K562 (cell line): ENCODE measurements around the gene ENPP6. TPM values are rescaled to one million over a fixed set of nuclear protein-coding genes. Genes with fewer than 3 reads are reported as not detected.

Source experiments
- ATAC-seq: fragments of 200-7000 bp; cut with Tn5 transposase; 3 replicates; pipeline ENCODE4 v1.9.1; 2020; ENCODE audit warnings: moderate library complexity
- BruUV-seq: library from RNA; stranded (reverse); fragments of 400-500 nt; replicated peaks from 2 replicates; lab custom pipeline; 2021; lab: Mats Ljungman, UMichigan
- CTCF ChIA-PET: fragments of 300-600 bp; formaldehyde crosslinking; extraction: SDS; loops from one replicate; lab custom pipeline; 2021; ENCODE audit warnings: low intra/inter-chr PET ratio; lab: Yijun Ruan, JAX
- POLR2A ChIA-PET: fragments of 300-600, 350-650 bp; sonication (Branson Sonifier 250); formaldehyde crosslinking; extraction: SDS; loops from one replicate; lab custom pipeline; 2021; ENCODE audit warnings: antibody characterized with exemption, inconsistent platforms; lab: Yijun Ruan, JAX
- DNase-seq, 4 experiments: peaks; one replicate each; pipeline versions ENCODE4 v3.0.0 to v3.0.0-alpha.2; 2011 to 2018; ENCODE audit warnings: low spot score in 3 of 4, mixed read lengths in 3 of 4; ENCODE audit errors: extremely low read depth in 1 of 4
- FAIRE-seq: peaks from 2 replicates; lab custom pipeline; 2011; peaks lifted over from hg19 to GRCh38; lab: Jason Lieb, UNC
- H2AFZ ChIP-seq: 2 replicates; pipeline ENCODE4 v1.6.0; 2011; ENCODE audit warnings: low read depth, low read length, control low read depth, inconsistent platforms
- H3K27ac ChIP-seq: fragments of 200-600 bp; 3 replicates; pipeline ENCODE4 v1.8.0; 2011; ENCODE audit warnings: low read depth, mild to moderate bottlenecking, control low read depth, inconsistent platforms, low read length, moderate library complexity, mixed read lengths; ENCODE audit errors: extremely low read depth
- H3K27me3 ChIP-seq, 2 experiments: fragments of 300-600 bp in 1 of 2; 2 replicates in 1 of 2; 3 replicates in 1 of 2; pipeline versions ENCODE4 v1.6.0 to v1.8.0; 2011; ENCODE audit warnings: inconsistent platforms in 2 of 2, low read length in 2 of 2, mild to moderate bottlenecking in 1 of 2, mixed read lengths in 1 of 2, moderate library complexity in 1 of 2; ENCODE audit not compliant: control insufficient read depth in 2 of 2, insufficient read depth in 2 of 2
- H3K36me3 ChIP-seq: fragments of 300-600 bp; 3 replicates; pipeline ENCODE4 v1.8.0; 2011; ENCODE audit warnings: mild to moderate bottlenecking, low read length, inconsistent platforms; ENCODE audit not compliant: control insufficient read depth, insufficient read depth
- H3K4me1 ChIP-seq, 2 experiments: fragments of 200-600 bp in 1 of 2; replicated peaks in 1 of 2; 2 replicates in 1 of 2; 3 replicates in 1 of 2; pipeline versions ENCODE4 v1.5.1 to v1.8.0; 2011; ENCODE audit warnings: inconsistent platforms in 2 of 2, low read length in 2 of 2, mild to moderate bottlenecking in 1 of 2, mixed read lengths in 1 of 2, moderate library complexity in 1 of 2; ENCODE audit not compliant: control insufficient read depth in 2 of 2, insufficient read depth in 2 of 2
- H3K4me2 ChIP-seq: 2 replicates; pipeline ENCODE4 v1.6.1; 2011; ENCODE audit warnings: low read length, control low read depth, inconsistent platforms, mixed read lengths; ENCODE audit not compliant: insufficient read depth
- H3K4me3 ChIP-seq: fragments of 200-600 bp; sonication (generic), shearing (Covaris generic); 2 replicates; pipeline ENCODE4 v1.5.1; 2016; ENCODE audit warnings: control low read depth, inconsistent platforms
- H3K79me2 ChIP-seq: fragments of 200-600 bp; 3 replicates; pipeline ENCODE4 v1.8.0; 2011; ENCODE audit warnings: low read length, inconsistent platforms; ENCODE audit not compliant: control insufficient read depth, insufficient read depth
- H3K9ac ChIP-seq, 2 experiments: 2 replicates each; pipeline versions ENCODE4 v1.6.0 to v1.6.1; 2011; ENCODE audit warnings: low read depth in 2 of 2, low read length in 2 of 2, control low read depth in 1 of 2, inconsistent platforms in 1 of 2, mild to moderate bottlenecking in 1 of 2, mixed read lengths in 1 of 2; ENCODE audit not compliant: insufficient read depth in 1 of 2
- H3K9me1 ChIP-seq: one replicate; pipeline ENCODE4 v1.6.0; 2011; ENCODE audit warnings: inconsistent platforms, mild to moderate bottlenecking, low read length, moderate library complexity; ENCODE audit not compliant: control insufficient read depth, insufficient read depth
- H3K9me3 ChIP-seq: replicated peaks from 2 replicates; pipeline ENCODE4 v1.5.1; 2011; ENCODE audit warnings: low read depth, low read length, inconsistent platforms; ENCODE audit not compliant: control insufficient read depth, insufficient read depth
- H4K20me1 ChIP-seq: replicated peaks from 2 replicates; pipeline ENCODE4 v1.6.1; 2011; ENCODE audit warnings: low read length, inconsistent platforms, mixed read lengths; ENCODE audit not compliant: control insufficient read depth, insufficient read depth
- CBFA2T3 ChIP-seq: fragments of 450-650 bp; IDR thresholded peaks from 2 replicates; pipeline ENCODE4 v1.6.1; 2017
- CHD1 ChIP-seq: fragments of 200-600 bp; sonication (generic); IDR thresholded peaks from one replicate; pipeline ENCODE4 v1.6.1; 2012; ENCODE audit warnings: mild to moderate bottlenecking, moderate library complexity, low read length, inconsistent platforms
- COPS2 ChIP-seq: fragments of 450-650 bp; conservative IDR thresholded peaks from 2 replicates; pipeline ENCODE4 v1.6.1; 2016; ENCODE audit warnings: mild to moderate bottlenecking, moderate library complexity
- NFXL1 ChIP-seq: fragments of 450-650 bp; formaldehyde crosslinking; IDR thresholded peaks from 2 replicates; pipeline ENCODE4 v1.4.0; 2021; ENCODE audit warnings: mild to moderate bottlenecking
- RBM25 ChIP-seq: fragments of 200-400 bp; formaldehyde crosslinking; IDR thresholded peaks from 2 replicates; pipeline ENCODE4 v1.6.1; 2018; ENCODE audit warnings: low read length, low read depth, moderate library complexity; ENCODE audit not compliant: severe bottlenecking
- TSC22D4 ChIP-seq: fragments of 450-650 bp; IDR thresholded peaks from 2 replicates; pipeline ENCODE4 v1.6.1; 2016; ENCODE audit warnings: missing genetic modification characterization, missing biosample characterization, control low read depth
- ZNF175 ChIP-seq: fragments of 200-800 bp; sonication (Bioruptor generic); IDR thresholded peaks from 2 replicates; pipeline ENCODE4 v1.6.1; 2016; ENCODE audit warnings: low read depth, mild to moderate bottlenecking, missing genetic modification characterization, missing compliant biosample characterization
- ZNF239 ChIP-seq: fragments of 250-450 bp; sonication (Bioruptor Pico); IDR thresholded peaks from 2 replicates; pipeline ENCODE4 v1.4.0; 2020; ENCODE audit warnings: mild to moderate bottlenecking
- ZNF445 ChIP-seq: fragments of 250-450 bp; sonication (Bioruptor Pico); IDR thresholded peaks from 2 replicates; pipeline ENCODE4 v1.4.0; 2020; ENCODE audit warnings: low read depth, mild to moderate bottlenecking, moderate library complexity
- ZNF551 ChIP-seq: fragments of 250-450 bp; sonication (Bioruptor Pico); IDR thresholded peaks from 2 replicates; pipeline ENCODE4 v1.5.0; 2021; ENCODE audit warnings: mild to moderate bottlenecking, moderate library complexity
- ZNF668 ChIP-seq: fragments of 250-450 bp; sonication (Bioruptor Pico); IDR thresholded peaks from 2 replicates; pipeline ENCODE4 v1.8.0; 2022; ENCODE audit warnings: mild to moderate bottlenecking, inconsistent platforms
- ZNF785 ChIP-seq: fragments of 250-450 bp; sonication (Bioruptor Pico); IDR thresholded peaks from 2 replicates; pipeline ENCODE4 v1.4.0; 2020; ENCODE audit warnings: mild to moderate bottlenecking
- WGBS: fragments of 100-300 bp; shearing (Covaris generic); methylation state at CpG from one replicate; pipeline ENCODE4 v1.1.6; 2016; ENCODE audit warnings: low coverage, mixed read lengths; ENCODE audit not compliant: insufficient coverage; ENCODE audit errors: missing lambda C conversion rate; 5-methylcytosine and 5-hydroxymethylcytosine counted together
- in situ Hi-C: fragments of 300-500 bp; cut with MboI; formaldehyde crosslinking; loops from 4 replicates; pipeline ENCODE4 v1.15.0; 2018; ENCODE audit warnings: inconsistent platforms, mixed read lengths
- intact Hi-C: fragments of 100-400 bp; cut with micrococcal nuclease; formaldehyde crosslinking; loops from 2 replicates; pipeline ENCODE4 v1.14.2; 2022
- polyA plus RNA-seq, 8 experiments: library from polyadenylated mRNA; depleted of rRNA in 4 of 8; stranded (reverse) in 5 of 8; unstranded in 3 of 8; fragments of >200 nt; fragmentation: Nextera tagmentation in 2 of 8; fragmentation: Illumina TruSeq in 1 of 8; extraction: Ambion mirVana in 2 of 8; extraction: Trizol in 1 of 8; gene quantifications; 2 replicates each; pipeline versions ENCODE4 v1.2.1 to v1.2.3, GENCODE V29; 2011 to 2014; ENCODE audit warnings: inconsistent platforms in 1 of 8, missing spikeins in 1 of 8
- total RNA-seq, 7 experiments: library from RNA; depleted of rRNA in 6 of 7; stranded (reverse); fragments of >200 nt in 6 of 7; fragmentation: Illumina TruSeq in 2 of 7; extraction: Trizol in 2 of 7; gene quantifications; 2 replicates each; pipeline versions ENCODE4 v1.2.1 to v1.2.3, GENCODE V29; 2011 to 2021; ENCODE audit warnings: low replicate concordance in 1 of 7
- TF ChIP-seq, protein P1 (sequence below): fragments of 250-450 bp; sonication (Bioruptor Pico); IDR thresholded peaks from 2 replicates; pipeline ENCODE4 v1.8.0; 2022; ENCODE audit warnings: moderate library complexity, mild to moderate bottlenecking, inconsistent platforms
- TF ChIP-seq, protein P2 (sequence below): fragments of 250-450 bp; sonication (Bioruptor Pico); IDR thresholded peaks from 2 replicates; pipeline ENCODE4 v1.5.0; 2021

Gene ENPP6
- total and polyA plus RNA-seq, 9 of the 15 experiments (the other 6 are each of a cell fraction or from before 2014, with no cell fraction given): 0.29 TPM; not detected in 8

DNA sequence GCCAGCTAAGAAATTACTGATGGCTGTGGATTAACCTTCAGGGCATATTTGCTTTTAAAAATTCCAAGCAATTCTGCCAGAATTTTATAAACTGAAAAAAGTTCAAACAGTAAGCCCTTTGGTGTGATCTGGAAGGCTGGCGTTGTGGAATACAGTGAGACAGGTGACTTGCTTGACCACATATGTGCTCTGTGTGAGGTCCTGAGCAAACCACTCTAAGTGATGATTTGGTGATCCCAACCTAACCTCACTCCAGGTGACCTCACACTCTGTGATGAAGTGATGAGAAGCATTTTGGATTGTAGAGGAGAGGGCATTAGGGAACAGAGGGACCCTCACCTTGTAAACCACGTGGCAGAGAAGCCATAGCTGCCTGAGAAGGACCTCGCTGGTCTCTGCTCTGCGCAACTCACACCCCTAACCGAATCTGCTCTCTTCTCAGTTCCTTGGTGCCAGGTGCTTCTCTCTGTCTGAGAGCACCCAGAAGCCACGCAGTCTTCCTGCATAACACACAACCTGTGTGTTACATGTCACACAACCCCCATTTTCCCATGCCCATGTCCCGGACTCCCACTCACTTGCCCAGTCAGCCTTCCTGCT is 106.3 kb downstream of the ENPP6 start (continued):
- TF ChIP-seq ZNF551 (CRISPR knock-in tag) (no peak), ZNF175 (no peak), NFXL1 (CRISPR knock-in tag) (no peak), ZNF445 (CRISPR knock-in tag) (no peak), ZNF239 (CRISPR knock-in tag) (no peak), COPS2 (no peak), ZNF785 (CRISPR knock-in tag) (no peak)
- TF ChIP-seq, protein P1, sequence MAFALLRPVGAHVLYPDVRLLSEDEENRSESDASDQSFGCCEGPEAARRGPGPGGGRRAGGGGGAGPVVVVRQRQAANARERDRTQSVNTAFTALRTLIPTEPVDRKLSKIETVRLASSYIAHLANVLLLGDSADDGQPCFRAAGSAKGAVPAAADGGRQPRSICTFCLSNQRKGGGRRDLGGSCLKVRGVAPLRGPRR (CRISPR knock-in tag): no peak
- TF ChIP-seq, protein P2, sequence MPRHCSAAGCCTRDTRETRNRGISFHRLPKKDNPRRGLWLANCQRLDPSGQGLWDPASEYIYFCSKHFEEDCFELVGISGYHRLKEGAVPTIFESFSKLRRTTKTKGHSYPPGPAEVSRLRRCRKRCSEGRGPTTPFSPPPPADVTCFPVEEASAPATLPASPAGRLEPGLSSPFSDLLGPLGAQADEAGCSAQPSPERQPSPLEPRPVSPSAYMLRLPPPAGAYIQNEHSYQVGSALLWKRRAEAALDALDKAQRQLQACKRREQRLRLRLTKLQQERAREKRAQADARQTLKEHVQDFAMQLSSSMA (CRISPR knock-in tag): no peak
- TF ChIP-seq, all 486 proteins: peak for 0

DNA sequence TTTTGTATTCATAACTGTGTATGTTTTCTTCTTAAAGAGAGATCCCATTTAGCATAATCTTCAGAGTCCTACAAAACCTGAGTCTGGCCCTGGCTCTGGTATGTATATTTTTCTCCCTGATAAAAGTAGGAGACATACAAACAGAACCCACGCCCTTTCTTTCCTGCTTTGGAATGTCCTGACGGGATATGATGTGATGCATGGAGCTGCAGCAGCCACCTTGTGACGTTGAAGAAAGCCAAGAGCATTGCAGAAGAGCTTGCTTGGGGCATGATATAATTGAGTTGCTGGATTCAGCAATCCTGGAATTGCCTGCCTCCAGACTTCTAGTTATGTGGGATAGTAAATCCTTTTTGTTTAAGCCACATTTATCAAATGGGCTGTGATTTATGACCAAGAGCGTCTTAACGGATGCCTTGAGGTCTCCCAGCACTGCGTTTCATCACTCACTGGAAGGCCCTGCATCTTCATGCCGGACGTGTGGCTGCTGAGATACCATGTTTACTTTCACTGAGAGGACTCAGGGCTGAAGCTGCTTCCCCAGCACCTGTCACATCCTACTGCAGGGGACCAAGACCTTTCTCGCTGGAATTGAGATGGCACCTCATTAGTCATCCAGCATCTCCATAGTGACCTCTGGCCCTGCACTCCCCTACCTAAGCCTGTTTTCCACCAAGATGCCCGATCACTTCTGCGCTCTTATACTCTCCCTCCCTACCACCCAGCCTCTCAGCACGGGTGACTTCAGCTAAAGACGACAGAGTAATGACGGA is 107.0 kb downstream of the ENPP6 start:
- 2% methylated on average over 14 of the region's 14 CpGs for WGBS
- Histone ChIP-seq H3K4me2 (no peak overlapping the region), H3K9me1 (no peaks in the 10 kb centered on the region), H3K9ac (no peak overlapping the region), H4K20me1 (0 out of 2 replicates have a peak, but pooled peaks cover 2% of the 10 kb centered on the region), H3K9me3 (no peaks in the 10 kb centered on the region), H2AFZ (no peak overlapping the region), H3K79me2 (no peaks in the 10 kb centered on the region), H3K27ac (no peak overlapping the region), H3K4me3 (no peak overlapping the region), H3K36me3 (no peaks in the 10 kb centered on the region), H3K4me1 (no peaks in the 10 kb centered on the region), H3K27me3 (peaks cover 15 to 56% of the 10 kb centered on the region in 2 experiments)
- ATAC-seq (no peak), DNase-seq (no peak), FAIRE-seq (no peak)
- in situ Hi-C loops: no loop called here
- intact Hi-C loops: no loop called here
- ChIA-PET POLR2A (no interaction called here), CTCF (no interaction called here)
- BruUV-seq: no TSS peak
- TF ChIP-seq CBFA2T3 (no peak), RBM25 (peak; percentile 88), TSC22D4 (tag) (no peak), ZNF668 (CRISPR knock-in tag) (no peak), CHD1 (no peak)
